ENCODE results near the gene NMT2.
A peak's percentile ranks its signal among the peaks of the same experiment; 100 is the strongest.

Gene NMT2

DNA sequence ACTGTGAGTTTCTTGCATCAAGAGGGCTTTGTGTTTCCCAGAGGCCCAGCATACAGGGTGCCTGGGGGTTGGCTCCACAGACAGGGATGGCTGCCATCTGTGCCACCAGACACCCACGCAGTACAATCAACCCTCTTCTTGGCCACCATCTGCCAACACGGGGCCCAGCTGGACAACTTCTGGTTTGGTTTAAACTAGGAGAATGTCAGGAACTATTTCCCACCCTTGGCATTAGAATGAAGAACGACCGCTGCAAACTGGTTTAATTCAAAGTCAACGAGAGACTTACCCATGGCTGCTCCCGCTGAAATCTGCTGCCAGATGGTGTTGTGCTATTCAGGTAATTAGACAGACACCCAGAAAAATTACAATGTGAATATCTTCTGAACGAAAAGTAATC is 27.8 kb downstream of the NMT2 start:
- DNase-seq = no peak

DNA sequence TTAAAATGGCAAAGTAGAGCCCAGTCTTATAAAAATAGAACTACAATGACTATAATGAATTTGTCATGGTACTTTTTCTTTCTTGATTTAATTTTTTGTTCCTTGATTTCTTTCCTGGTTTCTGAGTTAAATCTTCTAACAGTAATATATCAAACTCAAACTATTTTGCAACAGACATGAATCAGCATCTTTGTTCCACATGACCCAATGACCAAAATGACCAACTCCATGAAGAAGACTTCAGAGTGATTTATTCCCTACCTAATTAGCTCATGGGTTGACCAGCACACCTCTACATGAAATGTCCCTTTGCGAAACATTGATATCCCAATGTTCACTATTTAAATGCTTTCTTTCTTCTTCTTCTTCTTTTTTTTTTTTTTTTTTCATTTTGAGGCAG is 30.9 kb downstream of the NMT2 start:
- DNase-seq = no peak

DNA sequence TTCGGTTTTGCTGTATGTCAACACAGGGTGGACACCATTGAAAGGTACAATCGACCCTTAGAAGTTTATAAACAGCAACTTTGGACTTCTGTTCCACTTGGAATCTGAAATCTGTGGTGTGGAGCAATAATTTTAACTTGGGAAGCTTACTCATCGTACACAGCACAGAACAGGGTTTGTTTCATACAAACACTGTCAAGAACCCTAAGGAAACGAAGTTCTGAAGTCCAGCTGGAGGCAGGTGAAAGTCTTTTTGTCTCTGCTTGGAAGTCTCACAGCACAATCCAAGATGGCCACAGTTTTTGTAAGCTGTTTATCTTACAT is 31.5 kb downstream of the NMT2 start:
- DNase-seq = no peak

DNA sequence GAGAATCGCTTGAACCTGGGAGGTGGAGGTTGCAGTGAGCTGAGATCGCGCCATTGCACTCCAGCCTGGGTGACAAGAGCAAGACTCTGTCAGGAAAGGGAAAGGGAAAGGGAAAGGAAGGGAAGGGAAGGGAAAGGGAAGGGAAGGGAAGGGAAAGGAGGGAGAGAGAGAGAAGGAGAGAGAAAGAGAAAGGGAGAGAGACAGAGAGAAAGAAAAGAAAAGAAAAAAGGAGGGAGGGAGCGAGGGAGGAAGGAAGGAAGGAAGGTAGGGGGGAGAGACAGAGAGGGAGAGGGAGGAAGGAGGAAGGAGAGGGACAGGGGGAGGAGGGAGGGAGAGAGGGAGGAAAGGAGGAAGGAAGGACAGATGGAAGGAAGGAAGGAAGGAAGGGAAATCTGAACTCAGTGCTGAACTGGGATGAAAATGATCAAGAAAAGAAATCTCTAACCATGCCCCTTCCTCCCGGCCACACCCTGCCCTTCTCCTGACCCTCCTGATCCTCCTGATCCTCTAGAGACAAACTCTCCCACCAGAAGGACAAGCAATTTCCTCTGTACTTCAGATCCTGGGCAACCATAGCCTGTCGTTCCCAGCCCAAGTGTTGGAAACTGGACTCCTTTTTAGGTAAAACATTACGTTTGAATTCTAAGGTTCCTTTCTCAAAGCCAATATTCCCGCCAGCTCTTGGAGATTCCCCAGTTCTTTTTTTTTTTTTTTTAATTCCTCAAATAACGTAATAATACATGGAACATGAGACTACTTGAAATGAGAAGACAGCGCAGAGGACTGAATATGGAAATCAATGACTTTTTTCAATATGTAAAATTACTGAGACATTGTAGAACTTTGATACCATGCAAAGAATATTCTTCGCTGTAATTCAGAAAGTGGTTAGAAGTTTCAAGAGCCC is 32.1 kb downstream of the NMT2 start:
- DNase-seq = no peak

DNA sequence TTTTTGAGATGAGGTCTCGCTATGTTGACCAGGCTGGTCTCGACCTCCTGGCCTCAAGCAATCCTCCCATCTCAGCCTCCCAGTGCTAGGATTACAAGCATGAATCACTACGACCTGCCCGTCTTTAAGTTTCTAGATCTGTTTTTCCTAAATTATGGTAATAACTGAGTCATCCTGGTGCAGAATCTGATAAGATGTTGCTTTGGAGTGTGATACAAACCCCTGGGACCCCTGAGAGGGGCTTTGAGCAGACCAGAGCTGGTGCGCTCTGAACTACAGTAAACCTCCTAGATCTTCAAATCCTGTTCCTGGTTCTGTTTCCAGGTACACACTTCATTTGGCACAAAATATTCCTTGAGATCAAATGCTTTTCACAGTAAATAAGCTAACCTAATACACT is 37.2 kb downstream of the NMT2 start:
- no peak for DNase-seq

DNA sequence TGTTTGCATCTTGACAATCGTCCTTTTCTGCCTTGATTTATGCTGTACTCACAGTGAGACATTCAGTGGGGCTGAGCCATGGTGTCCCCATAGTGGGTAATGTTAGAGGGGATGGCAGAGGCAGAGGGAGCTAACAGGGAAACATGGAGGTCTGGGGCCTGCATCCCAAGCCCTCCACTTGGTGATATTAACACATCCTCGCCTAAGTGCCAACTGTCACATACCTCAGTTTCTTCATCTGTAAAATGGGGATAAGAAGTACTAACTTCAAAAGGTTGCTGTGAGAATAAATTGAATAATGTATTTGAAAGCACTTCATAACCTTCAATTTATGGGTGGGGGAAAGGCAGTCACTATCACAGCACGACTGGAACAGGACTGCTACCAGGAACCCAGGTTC is 43.6 kb downstream of the NMT2 start:
- no peak for DNase-seq

DNA sequence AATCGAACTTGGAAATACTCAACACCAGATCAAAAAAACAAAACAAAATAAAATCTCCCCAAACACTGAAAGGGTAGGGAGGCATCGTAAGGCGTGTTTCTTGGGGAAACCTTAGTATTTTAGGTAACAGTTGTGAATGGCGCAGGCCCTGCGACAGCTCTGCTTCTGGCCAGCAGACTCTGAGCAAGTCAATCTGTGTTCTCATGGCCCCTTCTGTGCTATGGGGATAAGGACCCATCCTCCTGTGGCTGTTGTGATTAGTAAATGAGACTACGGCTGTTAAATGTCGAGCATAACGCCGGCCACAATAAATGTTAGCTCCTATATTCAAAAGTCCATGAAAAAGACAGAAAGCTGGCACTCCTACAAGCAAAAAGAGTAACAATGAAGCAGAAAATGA is 44.3 kb downstream of the NMT2 start:
- DNase-seq = no peak

DNA sequence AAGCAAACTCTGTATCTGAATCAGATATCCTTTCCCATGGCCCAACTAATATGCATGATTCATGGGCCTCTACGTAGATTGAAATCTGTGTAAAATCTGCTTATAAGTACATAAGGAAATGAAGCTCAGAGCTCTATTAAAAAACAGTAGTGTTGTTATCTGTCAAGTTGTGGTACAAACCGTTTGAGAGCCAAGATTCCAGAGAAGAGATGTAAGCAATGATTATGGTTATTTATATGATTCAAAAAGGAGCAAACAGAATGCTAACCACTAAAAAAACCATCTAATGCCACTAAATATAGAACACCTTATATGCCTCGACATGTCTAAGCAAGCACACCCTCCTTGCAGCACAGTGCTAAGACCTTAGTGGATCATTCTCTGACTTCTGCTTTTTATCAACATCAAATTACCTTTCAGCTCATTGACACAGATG is 44.7 kb downstream of the NMT2 start:
- no peak for DNase-seq

DNA sequence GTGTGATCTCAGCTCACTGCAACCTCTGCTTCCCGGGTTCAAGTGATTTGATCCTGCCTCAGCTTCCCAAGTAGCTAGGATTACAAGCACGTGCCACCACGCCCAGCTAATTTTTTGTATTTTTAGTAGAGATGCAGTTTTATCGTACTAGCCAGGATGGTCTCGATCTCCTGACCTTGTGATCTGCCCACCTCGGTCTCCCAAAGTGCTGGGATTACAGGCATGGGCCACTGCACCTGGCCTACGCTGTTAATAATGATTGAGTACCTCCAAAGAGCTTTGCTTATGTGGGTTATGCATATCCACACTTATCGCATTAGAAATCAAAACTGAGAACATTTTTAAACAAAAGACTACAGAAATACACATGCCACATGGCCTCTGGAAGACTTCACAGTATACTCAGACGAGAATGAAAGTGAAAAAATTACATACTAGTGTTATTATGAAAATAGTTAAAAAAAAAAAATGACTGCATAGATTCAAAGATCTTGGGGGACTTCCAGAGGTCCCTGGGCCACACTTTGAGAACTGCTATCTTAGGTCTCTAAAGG is 45.9 kb downstream of the NMT2 start:
- no peak for DNase-seq

DNA sequence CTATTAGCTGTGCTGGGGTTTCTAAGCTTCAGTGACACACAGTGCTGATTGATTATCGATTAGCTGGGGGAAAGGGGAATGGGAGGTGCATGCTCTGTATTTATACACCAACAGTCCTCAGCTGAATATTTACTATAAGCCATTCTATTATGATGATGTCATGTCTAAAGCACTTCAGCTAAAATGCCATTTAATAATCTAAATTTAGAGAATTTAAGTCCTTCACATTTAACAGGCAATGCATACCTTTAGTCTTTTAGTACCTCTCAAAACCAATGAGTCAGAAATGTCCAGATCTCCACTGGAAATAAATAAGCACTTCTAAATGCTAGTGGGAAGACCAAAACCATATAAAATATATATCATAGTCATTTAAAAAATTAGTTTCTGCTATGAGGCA is 46.8 kb downstream of the NMT2 start:
- DNase-seq = no peak

DNA sequence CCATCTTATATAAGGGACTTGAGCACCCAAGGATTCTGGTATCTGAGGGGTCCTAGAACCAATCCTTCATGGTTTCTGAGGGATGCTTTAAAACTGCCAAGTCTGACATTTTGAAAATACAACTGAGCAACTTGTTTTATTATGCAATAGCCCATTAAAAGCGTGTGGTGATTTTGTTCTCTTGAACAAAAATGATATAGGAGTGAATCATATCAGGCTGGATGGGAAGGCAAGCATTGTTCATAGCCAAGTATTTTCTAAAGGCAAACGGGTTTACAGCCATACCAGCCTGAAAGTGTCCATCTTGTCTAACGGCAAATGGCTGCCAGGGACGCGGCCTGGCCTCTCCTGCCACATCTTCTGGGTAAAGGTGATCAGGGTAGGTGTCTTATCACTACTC is 48.0 kb downstream of the NMT2 start:
- DNase-seq = no peak

DNA sequence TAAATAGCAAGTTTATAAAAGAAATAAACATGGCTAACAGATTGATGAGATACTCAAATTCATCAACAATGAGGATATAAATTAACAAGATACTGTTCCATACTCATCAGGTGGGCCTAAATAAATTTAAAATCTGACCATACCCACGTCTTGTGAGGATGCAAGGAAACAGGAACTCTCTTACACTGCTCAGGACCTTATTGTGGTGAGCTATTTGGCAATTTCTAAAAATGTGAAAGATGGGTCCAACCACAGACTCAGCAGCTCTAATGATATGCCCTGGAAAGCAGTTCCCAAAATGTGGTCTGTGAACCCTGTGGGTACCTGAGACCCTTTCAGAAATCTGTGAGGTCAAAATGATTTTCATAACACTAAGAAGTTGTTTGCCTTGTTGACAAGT is 49.9 kb downstream of the NMT2 start:
- no peak for DNase-seq

DNA sequence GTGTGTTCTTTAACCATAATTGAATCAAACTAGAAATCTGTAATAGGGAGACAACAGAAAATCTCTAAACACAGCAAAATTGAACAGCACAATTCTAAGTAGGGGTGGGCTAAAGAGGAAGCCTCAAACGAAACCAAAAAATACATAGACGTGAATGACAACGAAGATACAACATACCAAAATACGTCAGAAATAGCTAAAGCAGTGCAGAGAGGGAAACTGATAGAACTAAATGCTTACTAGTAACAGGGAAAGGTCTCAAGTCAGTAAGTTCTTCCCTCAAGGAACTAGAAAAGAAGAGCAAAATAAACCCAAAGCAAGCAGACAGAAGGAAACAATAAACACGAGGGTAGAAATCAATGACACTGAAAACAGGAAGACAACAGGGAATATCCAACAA is 52.3 kb downstream of the NMT2 start:
- no peak for DNase-seq

DNA sequence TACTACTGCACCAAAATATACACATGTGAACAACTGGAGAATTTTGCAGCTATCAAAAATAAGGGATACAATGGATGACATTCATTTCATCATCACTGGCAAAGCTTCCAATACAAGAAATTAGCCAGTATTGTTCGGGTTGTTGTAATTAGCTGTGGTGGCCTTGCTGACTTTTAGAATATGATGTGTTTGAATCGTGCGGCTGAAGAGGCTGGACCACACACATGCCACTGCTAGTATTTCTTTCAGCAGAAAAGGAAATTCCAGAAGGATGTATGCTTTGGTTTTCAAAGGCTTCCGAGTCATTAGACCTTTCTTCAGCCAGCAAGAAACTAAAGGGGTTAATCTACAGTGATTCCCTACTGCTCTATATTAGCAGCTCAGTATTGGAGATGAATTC is 54.7 kb downstream of the NMT2 start:
- no peak for DNase-seq

DNA sequence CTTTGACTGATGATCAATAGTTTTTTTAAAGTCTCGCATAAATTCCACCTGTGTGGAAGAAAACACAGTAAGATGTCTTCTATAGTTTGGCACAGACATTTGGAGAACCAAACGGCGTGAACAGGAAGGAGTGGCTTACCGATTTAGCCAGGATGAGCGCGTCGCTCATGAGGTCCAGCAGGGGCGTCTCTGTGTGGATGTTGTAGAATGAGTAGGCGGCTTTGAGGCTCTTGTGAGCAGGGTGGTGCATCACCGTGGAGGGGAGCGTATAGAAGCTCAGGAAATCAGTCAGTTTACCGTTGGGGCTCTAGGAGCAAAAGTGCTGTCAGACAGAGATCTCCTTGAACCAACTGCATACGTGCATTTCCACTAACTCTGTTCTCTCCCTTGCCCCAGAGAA is 55.8 kb downstream of the NMT2 start:
- DNase-seq = no peak

DNA sequence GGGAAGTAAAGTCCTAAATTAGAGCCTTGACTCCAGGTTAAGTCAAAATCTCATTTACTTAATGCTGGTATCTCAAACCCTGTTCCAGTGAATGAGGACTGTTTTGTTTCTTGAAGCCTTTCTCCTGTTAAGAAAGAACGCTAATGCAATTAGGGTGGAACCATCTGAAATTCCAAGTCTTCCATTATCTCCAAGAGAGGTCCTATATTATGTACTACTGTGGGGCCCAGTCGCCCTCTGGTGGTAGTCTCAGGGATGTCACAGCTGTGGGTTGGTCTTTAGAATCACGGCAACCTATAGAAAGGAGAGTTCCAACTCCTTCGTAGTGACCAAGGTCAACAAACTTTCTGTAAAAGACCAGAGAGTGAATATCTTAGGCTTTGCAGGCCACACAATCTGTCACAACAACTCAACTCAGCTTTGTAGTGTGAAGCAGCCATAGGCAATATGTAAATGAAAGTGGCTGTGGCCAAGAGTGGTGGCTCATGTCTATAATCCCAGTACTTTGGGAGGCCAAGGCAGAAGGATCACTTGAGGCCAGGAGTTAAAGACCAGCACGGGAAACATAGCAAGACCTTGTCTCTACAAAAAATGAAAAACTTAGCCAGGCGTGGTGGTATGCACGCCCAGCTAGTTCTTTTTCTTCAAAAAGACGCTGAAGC is 62.0 kb downstream of the NMT2 start:
- DNase-seq = peak; percentile 66 to 69

DNA sequence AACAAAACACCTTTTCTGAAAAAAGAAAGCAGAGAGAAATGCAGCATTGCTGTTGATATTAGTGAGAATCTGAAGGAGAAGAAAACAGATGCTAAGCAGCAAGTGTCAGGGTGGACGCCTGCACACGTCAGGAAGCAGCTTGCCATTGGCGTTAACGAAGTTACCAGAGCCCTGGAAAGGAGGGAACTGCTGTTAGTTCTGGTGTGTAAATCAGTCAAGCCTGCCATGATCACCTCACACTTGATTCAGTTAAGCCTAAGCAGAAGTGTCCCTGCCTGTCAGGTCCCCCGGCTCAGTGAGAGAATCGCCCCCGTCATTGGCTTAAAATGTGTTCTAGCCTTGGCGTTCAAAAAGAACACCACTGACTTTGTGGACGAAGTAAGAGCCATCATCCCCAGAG is 65.0 kb downstream of the NMT2 start:
- DNase-seq = no peak

DNA sequence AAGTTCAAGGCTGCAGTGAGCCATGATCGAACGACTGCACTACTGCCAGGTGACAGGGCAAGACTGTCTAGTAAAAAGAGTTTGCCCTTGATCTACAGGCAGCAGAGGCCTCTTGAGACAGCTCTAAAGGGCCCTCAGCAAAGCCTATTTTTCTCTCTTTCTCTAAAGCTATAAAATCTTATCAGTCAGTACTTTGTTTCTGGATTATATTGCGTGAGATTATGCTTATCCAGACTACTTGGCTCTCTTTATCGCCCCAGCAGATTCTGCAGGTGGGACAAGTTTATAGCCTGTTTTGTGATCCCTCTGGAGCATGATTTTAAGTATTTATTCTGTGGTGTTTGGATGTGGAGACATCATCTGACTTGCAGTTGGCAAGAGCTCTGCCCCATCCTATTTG is 68.6 kb downstream of the NMT2 start:
- DNase-seq = no peak

DNA sequence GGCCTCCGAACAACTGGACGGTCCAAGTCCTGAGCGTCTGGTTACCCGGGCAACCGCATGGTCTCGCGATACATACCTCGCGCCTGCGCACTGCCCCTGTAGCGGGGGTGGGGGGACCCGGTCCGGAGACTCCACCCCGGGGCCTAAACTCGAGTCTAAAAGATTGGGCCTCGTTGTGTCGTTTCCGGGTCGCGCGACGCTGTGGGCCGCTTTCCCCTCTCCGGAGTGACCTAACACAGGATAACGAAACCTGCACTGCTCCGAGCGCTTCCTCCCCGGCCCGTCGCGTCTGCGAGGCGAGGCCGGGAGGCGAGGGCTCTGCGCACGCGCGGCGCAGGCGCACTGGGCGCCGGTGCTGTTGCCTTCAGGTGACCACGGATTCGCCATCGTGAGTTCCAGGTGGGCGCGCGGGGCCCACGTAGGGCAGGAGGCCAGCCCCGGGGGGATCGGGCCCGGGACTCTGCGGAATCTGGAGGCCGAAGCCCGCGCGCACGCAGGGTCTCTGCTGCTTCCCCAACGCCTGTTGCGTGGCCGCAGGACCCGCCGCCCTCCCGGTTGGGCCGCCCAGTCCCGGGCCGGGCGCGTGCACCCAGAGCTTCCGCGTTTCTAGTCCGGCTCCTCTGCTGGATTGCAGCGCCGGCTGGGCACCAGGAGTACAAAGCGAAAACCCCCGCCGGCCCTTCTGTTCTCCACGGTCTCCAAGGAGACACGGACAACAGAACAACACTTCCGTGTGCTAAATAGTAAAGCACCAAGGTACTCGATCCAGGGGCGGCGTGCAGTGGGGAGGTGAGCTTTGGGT is 71.3 kb downstream of the NMT2 start, which contains the start of gene RPP38:
TSS of gene RPP38 (plus strand) at position 345 of the 802 bp plus-strand sequence. CDS start 5,960 bp downstream, outside the sequence.
- peak; percentile 93 to 94 for DNase-seq

DNA sequence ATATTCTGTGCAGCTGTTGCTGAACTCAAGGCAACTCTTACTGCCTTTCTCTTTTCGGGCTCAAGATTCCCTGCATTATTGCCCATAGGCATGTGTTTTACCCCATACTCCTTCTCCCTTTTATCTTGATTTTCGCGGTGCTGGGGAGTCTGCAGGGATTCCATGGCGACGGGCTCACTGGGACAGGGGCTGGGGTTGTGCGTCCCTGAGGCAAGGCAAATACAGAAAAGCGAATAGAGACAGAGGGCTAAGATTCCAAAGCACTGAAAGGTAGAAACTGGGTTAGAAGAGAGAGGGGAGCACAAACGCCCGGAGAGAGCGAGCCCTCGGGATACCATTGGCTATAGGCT is 71.9 kb downstream of the NMT2 start:
- no peak for DNase-seq

DNA sequence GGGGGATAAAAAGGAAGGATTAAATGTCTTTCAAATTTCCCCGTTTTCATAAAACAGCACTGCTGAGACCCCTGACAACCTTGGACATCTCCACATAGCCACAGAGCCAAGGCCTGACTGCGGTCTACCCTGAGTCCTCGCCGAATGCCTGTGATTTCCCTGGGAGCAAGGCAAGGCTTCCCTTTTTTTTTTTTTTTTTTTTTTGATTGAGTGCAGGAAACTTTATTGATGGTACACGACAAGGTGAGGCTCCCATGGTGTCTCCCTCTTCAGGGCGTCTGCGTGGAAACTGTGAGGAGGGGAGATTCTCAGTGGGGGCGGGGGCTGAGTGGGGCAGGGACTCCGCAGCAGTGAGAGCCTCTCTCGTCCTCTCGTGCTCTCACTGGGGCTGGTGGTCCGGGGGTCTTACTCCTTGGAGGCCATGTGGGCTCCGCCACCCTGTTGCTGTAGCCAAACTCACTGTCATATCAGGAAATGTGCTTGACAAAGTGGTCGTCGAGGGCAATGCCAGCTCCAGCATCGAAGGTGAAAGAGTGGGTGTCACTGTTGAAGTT is 75.6 kb downstream of the NMT2 start:
- no peak for DNase-seq

DNA sequence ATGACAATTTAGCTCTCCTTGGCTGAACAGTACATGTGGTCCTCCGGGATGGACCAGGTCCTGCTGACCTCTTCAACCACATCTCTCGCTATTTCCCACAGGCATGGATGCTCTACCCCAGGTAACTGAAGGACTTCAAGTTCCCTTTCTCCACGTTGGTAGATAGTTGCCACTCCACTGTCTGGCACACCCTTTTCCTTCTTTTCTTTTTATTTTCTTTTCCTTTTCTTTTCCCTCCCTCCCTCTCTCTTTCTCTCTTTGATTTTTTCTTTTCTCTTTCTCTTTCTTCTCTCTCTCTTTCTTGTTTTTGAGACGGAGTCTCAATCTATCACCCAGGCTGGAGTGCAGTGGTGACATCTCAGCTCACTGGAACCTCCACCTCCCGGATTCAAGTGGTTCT is 77.1 kb downstream of the NMT2 start:
- DNase-seq = no peak
